IMR-90 (cell line): ENCODE results near the gene NREP. TPM values are rescaled to one million over a fixed set of nuclear protein-coding genes. Genes with fewer than 3 reads are reported as not detected.

Source experiments
- ATAC-seq: fragments of 200-7000 bp; cut with Tn5 transposase; 2 replicates; pipeline ENCODE4 v1.9.1; 2020; ENCODE audit warnings: low read depth, mild to moderate bottlenecking, moderate library complexity
- BruUV-seq: library from RNA; stranded (reverse); fragments of 400-500 nt; replicated peaks from 2 replicates; lab custom pipeline; 2021; lab: Mats Ljungman, UMichigan
- CTCF ChIA-PET: fragments of 300-600 bp; formaldehyde crosslinking; extraction: SDS; loops from one replicate; lab custom pipeline; 2021; ENCODE audit warnings: antibody characterized with exemption; lab: Yijun Ruan, JAX
- POLR2A ChIA-PET: fragments of 300-600 bp; sonication (Branson Sonifier 250); formaldehyde crosslinking; loops from one replicate; lab custom pipeline; 2022; ENCODE audit warnings: antibody characterized with exemption; ENCODE audit not compliant: unreplicated experiment; lab: Charles Lee
- DNase-seq: peaks from one replicate; pipeline ENCODE4 v3.0.0; 2013
- H2AFZ ChIP-seq: replicated peaks from 2 replicates; pipeline ENCODE3; 2013; ENCODE audit warnings: low read length, mild to moderate bottlenecking; ENCODE audit not compliant: poor library complexity
- H2AK5ac ChIP-seq: 2 replicates; pipeline ENCODE4 v1.6.1; 2013; ENCODE audit warnings: low read depth, low read length, inconsistent platforms
- H2AK9ac ChIP-seq: replicated peaks from 2 replicates; pipeline ENCODE3; 2013; ENCODE audit warnings: mild to moderate bottlenecking, low read depth, low read length, moderate library complexity; ENCODE audit not compliant: poor library complexity
- H2BK120ac ChIP-seq: 2 replicates; pipeline ENCODE4 v1.6.1; 2013; ENCODE audit warnings: low read depth, low read length, inconsistent platforms
- H2BK15ac ChIP-seq: 3 replicates; pipeline ENCODE4 v1.6.1; 2013; ENCODE audit warnings: low read depth, low read length, inconsistent platforms
- H2BK20ac ChIP-seq: 2 replicates; pipeline ENCODE4 v1.6.1; 2013; ENCODE audit warnings: low read depth, mild to moderate bottlenecking, inconsistent platforms, low read length, moderate library complexity
- H2BK5ac ChIP-seq: 2 replicates; pipeline ENCODE4 v1.6.1; 2013; ENCODE audit warnings: mild to moderate bottlenecking, low read depth, low read length, inconsistent platforms; ENCODE audit not compliant: poor library complexity, severe bottlenecking
- H3K14ac ChIP-seq: replicated peaks from 2 replicates; pipeline ENCODE4 v1.6.1; 2013; ENCODE audit warnings: low read depth, low read length, inconsistent platforms
- H3K18ac ChIP-seq: 2 replicates; pipeline ENCODE4 v1.6.1; 2013; ENCODE audit warnings: low read depth, low read length, control low read depth
- H3K23ac ChIP-seq: 2 replicates; pipeline ENCODE4 v1.6.1; 2013; ENCODE audit warnings: low read depth, low read length, inconsistent platforms
- H3K27ac ChIP-seq: 2 replicates; pipeline ENCODE4 v1.5.1; 2013; ENCODE audit warnings: mild to moderate bottlenecking, control low read depth, low read length; ENCODE audit not compliant: insufficient read depth
- H3K27me3 ChIP-seq: 2 replicates; pipeline ENCODE4 v1.6.1; 2013; ENCODE audit warnings: low read length; ENCODE audit not compliant: control insufficient read depth, insufficient read depth
- H3K36me3 ChIP-seq: 2 replicates; pipeline ENCODE4 v1.6.1; 2013; ENCODE audit warnings: low read length, mixed read lengths; ENCODE audit not compliant: control insufficient read depth, insufficient read depth
- H3K4ac ChIP-seq: 2 replicates; pipeline ENCODE4 v1.6.1; 2013; ENCODE audit warnings: low read depth, low read length, inconsistent platforms
- H3K4me1 ChIP-seq: 2 replicates; pipeline ENCODE4 v1.6.1; 2013; ENCODE audit warnings: low read length, mixed read lengths; ENCODE audit not compliant: control insufficient read depth, insufficient read depth
- H3K4me2 ChIP-seq: 2 replicates; pipeline ENCODE4 v1.6.1; 2013; ENCODE audit warnings: low read depth, mild to moderate bottlenecking, control low read depth, low read length, moderate library complexity
- H3K4me3 ChIP-seq: 2 replicates; pipeline ENCODE4 v1.5.1; 2013; ENCODE audit warnings: low read depth, mild to moderate bottlenecking, control low read depth, low read length, moderate library complexity; ENCODE audit not compliant: insufficient read depth
- H3K56ac ChIP-seq: 2 replicates; pipeline ENCODE4 v1.6.1; 2013; ENCODE audit warnings: low read length, inconsistent platforms; ENCODE audit not compliant: insufficient read depth; ENCODE audit errors: extremely low read depth
- H3K79me1 ChIP-seq, 2 experiments: 2 replicates each; pipeline ENCODE4 v1.6.1; 2013; ENCODE audit warnings: low read length in 2 of 2, inconsistent platforms in 1 of 2, low read depth in 1 of 2
- H3K9ac ChIP-seq: 2 replicates; pipeline ENCODE4 v1.6.1; 2013; ENCODE audit warnings: low read depth, low read length, control low read depth
- H3K9me1 ChIP-seq: 2 replicates; pipeline ENCODE4 v1.6.1; 2013; ENCODE audit warnings: low read length, inconsistent platforms; ENCODE audit not compliant: insufficient read depth
- H3K9me3 ChIP-seq: 2 replicates; pipeline ENCODE4 v1.6.1; 2013; ENCODE audit warnings: low read length; ENCODE audit not compliant: control insufficient read depth, insufficient read depth
- H4K20me1 ChIP-seq: 2 replicates; pipeline ENCODE4 v1.6.1; 2013; ENCODE audit warnings: low read length, inconsistent platforms; ENCODE audit not compliant: insufficient read depth
- H4K5ac ChIP-seq: 2 replicates; pipeline ENCODE4 v1.6.1; 2013; ENCODE audit warnings: mild to moderate bottlenecking, low read depth, low read length, control low read depth
- H4K8ac ChIP-seq, 2 experiments: 2 replicates each; pipeline ENCODE4 v1.6.1; 2013; ENCODE audit warnings: low read depth in 2 of 2, low read length in 2 of 2, control low read depth in 1 of 2, inconsistent platforms in 1 of 2
- H4K91ac ChIP-seq: 2 replicates; pipeline ENCODE4 v1.6.1; 2013; ENCODE audit warnings: low read depth, low read length, inconsistent platforms; ENCODE audit not compliant: insufficient read depth
- CEBPB ChIP-seq: IDR thresholded peaks from 2 replicates; pipeline ENCODE4 v1.6.1; 2012; ENCODE audit warnings: low read depth, low read length, improper control_type of control experiment
- CTCF ChIP-seq: conservative IDR thresholded peaks from 2 replicates; pipeline ENCODE4 v1.5.1; 2012; ENCODE audit warnings: mild to moderate bottlenecking, low read depth, low read length, improper control_type of control experiment
- MXI1 ChIP-seq: IDR thresholded peaks from 2 replicates; pipeline ENCODE4 v1.6.1; 2012; ENCODE audit warnings: low read depth, mild to moderate bottlenecking, low read length, moderate library complexity, borderline replicate concordance
- NFE2L2 ChIP-seq: fragments of 150-350 bp; IDR thresholded peaks from 2 replicates; pipeline ENCODE4 v1.6.1; 2016; ENCODE audit warnings: low read depth, mild to moderate bottlenecking, low read length
- SMC3 ChIP-seq: fragments of 150-350 bp; IDR thresholded peaks from 2 replicates; pipeline ENCODE4 v1.6.1; 2016; ENCODE audit warnings: low read depth, mild to moderate bottlenecking, antibody characterized with exemption, low read length, moderate library complexity
- WGBS, 2 experiments: methylation state at CpG; one replicate each; pipeline versions ENCODE4 v1.1.5 to v1.1.7; 2013; ENCODE audit warnings: missing lambda C conversion rate in 2 of 2; ENCODE audit not compliant: insufficient read length in 1 of 2; ENCODE audit errors: extremely low coverage in 2 of 2; 5-methylcytosine and 5-hydroxymethylcytosine counted together
- dilution Hi-C: fragments of 300-500 bp; cut with HindIII; formaldehyde crosslinking; loops from one replicate; pipeline ENCODE4 v1.14.3; 2018; ENCODE audit warnings: low sequenced_read_pairs; ENCODE audit not compliant: unreplicated experiment
- in situ Hi-C: fragments of 300-500 bp; cut with MboI; formaldehyde crosslinking; loops from 3 replicates; pipeline ENCODE4 v1.14.3; 2019; ENCODE audit warnings: low sequenced_read_pairs, inconsistent platforms, mixed read lengths
- intact Hi-C: fragments of 100-400 bp; cut with micrococcal nuclease; formaldehyde crosslinking; loops from 2 replicates; pipeline ENCODE4 v1.10.0; 2022
- polyA plus RNA-seq, 3 experiments: library from polyadenylated mRNA; depleted of rRNA; stranded (reverse); fragments of >200 nt; gene quantifications; 2 replicates each; pipeline ENCODE4 v1.2.3, GENCODE V29; 2012; ENCODE audit warnings: low replicate concordance in 1 of 3
- total RNA-seq: library from RNA; depleted of rRNA; stranded (reverse); fragments of >200 nt; gene quantifications from 2 replicates; pipeline ENCODE4 v1.2.3, GENCODE V29; 2012

The NREP gene
- total and polyA plus RNA-seq, 2 of the 4 experiments (the other 2 are of a cell fraction) = 178 to 277 TPM

- H3K14ac ChIP-seq = no peak overlapping the region
- no peak overlapping the region for H4K91ac ChIP-seq
- H3K36me3 ChIP-seq = no peaks in the 10 kb centered on the region
- H3K79me1 ChIP-seq = no peaks in the 10 kb centered on the region
- no peaks in the 10 kb centered on the region for H3K9me3 ChIP-seq
- in situ Hi-C loops = no loop called here
- ATAC-seq (no peak), DNase-seq (no peak)
- H3K4me3 ChIP-seq = no peak overlapping the region
- H3K18ac ChIP-seq = no peak overlapping the region
- H3K9me1 ChIP-seq = no peaks in the 10 kb centered on the region
- dilution Hi-C loops = no loop called here
- no peak overlapping the region for H3K4ac ChIP-seq
- H2BK15ac ChIP-seq = no peak overlapping the region
- H2BK20ac ChIP-seq = no peak overlapping the region
- no peak overlapping the region for H2BK5ac ChIP-seq
- H2AK9ac ChIP-seq = no peak overlapping the region
- no peak overlapping the region for H3K23ac ChIP-seq
- H4K8ac ChIP-seq = no peak overlapping the region
- ChIA-PET CTCF (no interaction called here), POLR2A (no interaction called here)
- no peaks in the 10 kb centered on the region for H4K20me1 ChIP-seq
- H2AK5ac ChIP-seq = no peak overlapping the region
- H3K4me2 ChIP-seq = no peak overlapping the region
- WGBS, 2 experiments = no CpG with 5 or more reads among the region's 2 CpGs
- no peak overlapping the region for H3K27ac ChIP-seq
- BruUV-seq = no TSS peak
- intact Hi-C loops = no loop called here
- TF ChIP-seq NFE2L2 (no peak), CTCF (no peak), MXI1 (no peak), SMC3 (no peak), CEBPB (no peak)
- no peak overlapping the region for H3K56ac ChIP-seq
- no peak overlapping the region for H4K5ac ChIP-seq
- no peaks in the 10 kb centered on the region for H3K27me3 ChIP-seq
- H3K9ac ChIP-seq = no peak overlapping the region
- H3K4me1 ChIP-seq = no peaks in the 10 kb centered on the region; the same call in 1 of the 2 replicates
- no peak overlapping the region for H2AFZ ChIP-seq
- H2BK120ac ChIP-seq = no peak overlapping the region
These were observed 65.1 kb downstream of the NREP start for GRCh38 chr5:111691914-111692313.
